Endothelial cell of umbilical vein (primary cell): Measurements from ENCODE around the gene PELI2.

Experiments used
- EZH2 ChIP-seq: IDR thresholded peaks from 2 replicates; pipeline ENCODE4 v1.6.1; 2012; ENCODE audit warnings: borderline replicate concordance, low read depth, mild to moderate bottlenecking, moderate library complexity, low read length, inconsistent platforms; ENCODE audit not compliant: severe bottlenecking
- POLR2A ChIP-seq: IDR thresholded peaks from 2 replicates; pipeline ENCODE4 v1.6.1; 2012; ENCODE audit warnings: low read depth, mild to moderate bottlenecking, control low read depth, low read length
- TF ChIP-seq, protein P1 (sequence below), 2 donors: IDR thresholded peaks; 1 replicate in 1 of 2; 2 replicates in 1 of 2; pipeline ENCODE4 v1.5.1; 2011; ENCODE audit warnings: low read length in 2 of 2, mild to moderate bottlenecking in 2 of 2, moderate library complexity in 2 of 2, control low read depth in 1 of 2, inconsistent platforms in 1 of 2, low read depth in 1 of 2; ENCODE audit not compliant: insufficient read depth in 1 of 2; ENCODE audit errors: extremely low read depth in 1 of 2
- TF ChIP-seq, protein P2 (sequence below): IDR thresholded peaks from 2 replicates; pipeline ENCODE4 v1.6.1; 2011; ENCODE audit not compliant: insufficient read depth, insufficient read length

DNA sequence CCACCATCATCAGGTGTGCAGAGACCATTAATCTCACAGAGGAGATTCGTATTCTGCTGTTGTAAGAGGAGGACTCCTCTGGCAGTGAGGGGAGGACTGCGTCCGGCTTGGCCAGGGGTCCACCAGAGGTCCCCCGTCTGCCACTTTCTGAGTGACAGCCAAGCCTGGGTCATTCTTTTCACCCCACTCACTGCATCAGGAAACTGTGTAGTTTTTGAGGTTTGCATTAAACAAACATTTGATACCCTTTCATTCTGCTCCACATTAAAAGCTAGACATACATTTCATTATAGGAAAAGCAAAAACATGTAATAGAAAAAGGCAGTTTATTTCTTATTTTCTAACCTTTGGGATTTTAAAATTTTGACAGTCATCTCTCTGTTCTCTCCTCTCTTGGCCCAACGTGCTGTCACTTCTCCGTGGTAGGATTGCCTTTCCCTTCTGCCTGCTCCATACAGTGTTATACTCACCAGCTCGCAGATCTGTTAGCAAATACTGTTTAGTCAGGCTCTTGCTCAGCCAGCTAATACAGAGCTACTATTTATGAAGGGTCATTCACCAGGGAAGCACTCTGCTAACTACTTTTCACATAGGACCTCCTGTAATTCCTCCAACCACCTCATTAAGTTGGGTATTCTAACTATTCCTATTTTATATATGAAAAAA, 99.3 kb downstream of the PELI2 start:
- TF ChIP-seq, protein P1, sequence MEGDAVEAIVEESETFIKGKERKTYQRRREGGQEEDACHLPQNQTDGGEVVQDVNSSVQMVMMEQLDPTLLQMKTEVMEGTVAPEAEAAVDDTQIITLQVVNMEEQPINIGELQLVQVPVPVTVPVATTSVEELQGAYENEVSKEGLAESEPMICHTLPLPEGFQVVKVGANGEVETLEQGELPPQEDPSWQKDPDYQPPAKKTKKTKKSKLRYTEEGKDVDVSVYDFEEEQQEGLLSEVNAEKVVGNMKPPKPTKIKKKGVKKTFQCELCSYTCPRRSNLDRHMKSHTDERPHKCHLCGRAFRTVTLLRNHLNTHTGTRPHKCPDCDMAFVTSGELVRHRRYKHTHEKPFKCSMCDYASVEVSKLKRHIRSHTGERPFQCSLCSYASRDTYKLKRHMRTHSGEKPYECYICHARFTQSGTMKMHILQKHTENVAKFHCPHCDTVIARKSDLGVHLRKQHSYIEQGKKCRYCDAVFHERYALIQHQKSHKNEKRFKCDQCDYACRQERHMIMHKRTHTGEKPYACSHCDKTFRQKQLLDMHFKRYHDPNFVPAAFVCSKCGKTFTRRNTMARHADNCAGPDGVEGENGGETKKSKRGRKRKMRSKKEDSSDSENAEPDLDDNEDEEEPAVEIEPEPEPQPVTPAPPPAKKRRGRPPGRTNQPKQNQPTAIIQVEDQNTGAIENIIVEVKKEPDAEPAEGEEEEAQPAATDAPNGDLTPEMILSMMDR (IDR thresholded peaks at IDR 0.05; ENCODE audit: extremely low read depth in 1 of 2, insufficient read depth in 1 of 2, low read depth in 1 of 2, low read length in 2 of 2), result no peak
- TF ChIP-seq EZH2 (no peak), POLR2A (no peak)
- TF ChIP-seq, protein P2, sequence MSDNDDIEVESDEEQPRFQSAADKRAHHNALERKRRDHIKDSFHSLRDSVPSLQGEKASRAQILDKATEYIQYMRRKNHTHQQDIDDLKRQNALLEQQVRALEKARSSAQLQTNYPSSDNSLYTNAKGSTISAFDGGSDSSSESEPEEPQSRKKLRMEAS, result no peak
